ENCODE results near the gene ITSN1.

- no peak for TF ChIP-seq EZH2phosphoT487 (IDR thresholded peaks at IDR 0.05; ENCODE audit: borderline replicate concordance, low read length)
- no peak for TF ChIP-seq CTCF (IDR thresholded peaks at IDR 0.05; ENCODE audit: low read depth, low read length, poor library complexity, severe bottlenecking)
Measured at GRCh38 chr21:33688353-33688752, 46.1 kb downstream of the ITSN1 start.

Measured in DOHH2 (cell line).